MG63 (cell line): Measurements from ENCODE around the gene GABRA1. TPM values are rescaled to one million over a fixed set of nuclear protein-coding genes. Genes with fewer than 3 reads are reported as not detected.

Experiments used
- DNase-seq: peaks from one replicate; pipeline ENCODE4 v3.0.0-alpha.2; 2020
- H3K27me3 ChIP-seq: fragments of 250-450 bp; sonication (Bioruptor Pico); 2 replicates; pipeline ENCODE4 v1.5.1; 2020; ENCODE audit warnings: mild to moderate bottlenecking, moderate library complexity
- H3K36me3 ChIP-seq: fragments of 250-450 bp; sonication (Bioruptor Pico); 2 replicates; pipeline ENCODE4 v1.5.1; 2020; ENCODE audit warnings: mild to moderate bottlenecking, moderate library complexity
- H3K4me3 ChIP-seq: fragments of 250-450 bp; sonication (Bioruptor Pico); 2 replicates; pipeline ENCODE4 v1.5.1; 2020; ENCODE audit warnings: mild to moderate bottlenecking, moderate library complexity
- H3K9me3 ChIP-seq: fragments of 250-450 bp; sonication (Bioruptor Pico); 2 replicates; pipeline ENCODE4 v1.5.1; 2020; ENCODE audit warnings: mild to moderate bottlenecking, moderate library complexity
- total RNA-seq: library from RNA; depleted of rRNA; stranded (reverse); fragments of >200 nt; shearing (Covaris generic); gene quantifications from 2 replicates; pipeline ENCODE4 v1.2.3, GENCODE V29; 2014; ENCODE audit warnings: low replicate concordance; rRNA removed

The GABRA1 gene
- total RNA-seq = not detected in 2 replicates

DNA sequence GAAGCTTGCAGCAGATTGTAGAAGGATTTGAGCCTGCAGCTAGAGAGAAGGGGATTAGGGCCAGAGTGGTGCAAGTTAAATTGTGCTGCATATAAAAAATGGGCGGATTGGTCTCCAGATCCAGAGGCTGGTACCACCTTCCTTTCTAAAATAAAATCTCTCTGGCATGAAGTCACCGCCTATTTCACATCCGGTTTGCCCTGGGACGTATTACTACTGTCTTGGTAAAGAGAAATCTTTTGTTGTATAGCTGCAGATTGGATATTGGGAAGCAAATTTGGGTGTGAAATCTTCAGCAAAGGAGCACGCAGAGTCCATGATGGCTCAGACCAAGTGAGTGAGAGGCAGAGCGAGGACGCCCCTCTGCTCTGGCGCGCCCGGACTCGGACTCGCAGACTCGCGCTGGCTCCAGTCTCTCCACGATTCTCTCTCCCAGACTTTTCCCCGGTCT, at the start of gene GABRA1:
GABRA1 (plus strand) TSS at position 180 of the 451 bp plus-strand sequence. CDS start 2,691 bp downstream, outside the sequence.
- DNase-seq = peak; percentile 14
- no peaks in the 10 kb centered on the region for H3K9me3 ChIP-seq
- H3K36me3 ChIP-seq = no peaks in the 10 kb centered on the region
- no peak within 1 kb of the TSS for H3K4me3 ChIP-seq
- no peaks in the 10 kb centered on the region for H3K27me3 ChIP-seq

GRCh38 chr5:161799316-161799715, 48.6 kb upstream of the GABRA1 start:
- Histone ChIP-seq H3K9me3 (no peaks in the 10 kb centered on the region), H3K4me3 (no peak overlapping the region), H3K27me3 (peaks cover 4% of the 10 kb centered on the region; the same call in 1 of the 2 replicates), H3K36me3 (no peaks in the 10 kb centered on the region)
- DNase-seq = no peak

GRCh38 chr5:161804263-161804662, 43.7 kb upstream of the GABRA1 start:
- Histone ChIP-seq H3K4me3 (no peak overlapping the region), H3K9me3 (no peaks in the 10 kb centered on the region), H3K36me3 (no peaks in the 10 kb centered on the region), H3K27me3 (no peaks in the 10 kb centered on the region)
- DNase-seq = no peak

GRCh38 chr5:161846746-161847145, 1.2 kb upstream of the GABRA1 start:
- DNase-seq = no peak
- Histone ChIP-seq H3K36me3 (no peaks in the 10 kb centered on the region), H3K4me3 (no peak overlapping the region), H3K27me3 (no peaks in the 10 kb centered on the region), H3K9me3 (no peaks in the 10 kb centered on the region)

GRCh38 chr5:161847447-161847846, 473 bp upstream of the GABRA1 start:
- Histone ChIP-seq H3K4me3 (no peak overlapping the region), H3K27me3 (no peaks in the 10 kb centered on the region), H3K9me3 (no peaks in the 10 kb centered on the region), H3K36me3 (no peaks in the 10 kb centered on the region)
- no peak for DNase-seq

- no peak overlapping the region for H3K4me3 ChIP-seq
- DNase-seq = no peak
- H3K9me3 ChIP-seq = no peaks in the 10 kb centered on the region
- H3K27me3 ChIP-seq = no peaks in the 10 kb centered on the region
- no peaks in the 10 kb centered on the region for H3K36me3 ChIP-seq
Observed at GRCh38 chr5:161850491-161850890, 2.6 kb downstream of the GABRA1 start.

GRCh38 chr5:161851691-161852299, 3.9 kb downstream of the GABRA1 start:
- no peaks in the 10 kb centered on the region for H3K9me3 ChIP-seq
- H3K36me3 ChIP-seq = no peaks in the 10 kb centered on the region
- no peak for DNase-seq
- H3K27me3 ChIP-seq = no peaks in the 10 kb centered on the region
- H3K4me3 ChIP-seq = no peak overlapping the region

DNA sequence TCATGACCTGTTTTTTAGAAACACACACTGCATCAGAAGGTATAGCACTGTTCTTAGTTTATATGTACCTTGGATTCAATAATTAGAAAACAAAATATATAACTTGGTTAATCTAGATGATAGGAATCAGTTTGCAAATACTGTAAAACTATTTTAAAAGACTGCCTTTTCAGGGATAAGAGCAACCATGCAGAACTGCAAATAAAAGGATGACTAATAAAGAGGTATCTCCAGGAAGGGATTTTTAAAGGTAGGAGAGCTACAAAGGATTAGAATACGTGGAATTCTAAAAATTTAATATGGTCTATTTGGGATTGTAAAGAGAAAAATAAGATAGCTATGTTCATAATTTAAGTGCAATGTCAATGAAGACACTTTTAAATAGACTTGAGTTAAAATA, 9.4 kb downstream of the GABRA1 start:
- DNase-seq = no peak
- Histone ChIP-seq H3K36me3 (no peaks in the 10 kb centered on the region), H3K4me3 (no peak overlapping the region), H3K9me3 (no peaks in the 10 kb centered on the region), H3K27me3 (no peaks in the 10 kb centered on the region)

GRCh38 chr5:161863259-161863658, 15.3 kb downstream of the GABRA1 start:
- DNase-seq = no peak

DNA sequence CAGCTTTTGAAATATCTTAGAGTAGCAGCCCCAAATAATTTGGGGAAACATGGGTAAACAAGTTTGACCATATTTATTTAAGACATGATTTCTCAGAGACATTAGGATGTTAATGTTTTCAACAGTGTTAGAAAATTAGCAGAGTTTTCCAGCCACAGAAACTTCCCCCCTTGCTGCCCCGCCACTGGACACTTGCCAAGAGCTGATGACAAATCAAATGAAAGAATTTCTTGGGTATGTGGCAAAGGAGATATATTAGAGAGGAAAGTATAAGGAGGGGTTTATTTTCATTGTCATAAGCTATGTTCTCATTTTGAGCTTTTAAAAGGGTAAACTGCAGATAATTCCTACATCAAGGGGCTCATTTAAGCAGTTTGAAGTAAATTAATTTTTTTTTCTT, 15.9 kb downstream of the GABRA1 start:
- Histone ChIP-seq H3K27me3 (no peaks in the 10 kb centered on the region), H3K36me3 (no peaks in the 10 kb centered on the region), H3K4me3 (no peak overlapping the region), H3K9me3 (no peaks in the 10 kb centered on the region)
- no peak for DNase-seq

More at GRCh38 chr5:161863259-161863658, 15.3 kb downstream of the GABRA1 start:
- H3K36me3 ChIP-seq = no peaks in the 10 kb centered on the region
- no peak overlapping the region for H3K4me3 ChIP-seq
- no peaks in the 10 kb centered on the region for H3K27me3 ChIP-seq
- H3K9me3 ChIP-seq = no peaks in the 10 kb centered on the region

DNA sequence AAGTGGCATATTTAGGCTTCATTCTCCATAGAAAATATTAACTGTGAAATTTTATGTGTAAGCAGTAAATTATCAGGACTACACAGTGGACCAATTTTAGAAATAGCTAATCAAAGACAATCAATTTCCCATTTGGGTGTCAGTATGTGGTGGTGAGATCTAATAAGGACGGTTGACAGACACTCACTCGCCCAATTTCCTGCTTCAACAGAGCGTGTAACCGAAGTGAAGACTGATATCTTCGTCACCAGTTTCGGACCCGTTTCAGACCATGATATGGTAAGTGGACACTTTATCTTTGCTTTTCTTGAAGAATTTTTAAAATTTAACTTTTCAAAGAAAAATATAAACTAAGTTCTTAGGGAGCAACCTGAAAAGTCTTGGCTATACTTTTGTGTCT, 17.6 kb downstream of the GABRA1 start:
- Histone ChIP-seq H3K27me3 (no peaks in the 10 kb centered on the region), H3K4me3 (no peak overlapping the region), H3K36me3 (no peaks in the 10 kb centered on the region), H3K9me3 (no peaks in the 10 kb centered on the region)
- DNase-seq = no peak

DNA sequence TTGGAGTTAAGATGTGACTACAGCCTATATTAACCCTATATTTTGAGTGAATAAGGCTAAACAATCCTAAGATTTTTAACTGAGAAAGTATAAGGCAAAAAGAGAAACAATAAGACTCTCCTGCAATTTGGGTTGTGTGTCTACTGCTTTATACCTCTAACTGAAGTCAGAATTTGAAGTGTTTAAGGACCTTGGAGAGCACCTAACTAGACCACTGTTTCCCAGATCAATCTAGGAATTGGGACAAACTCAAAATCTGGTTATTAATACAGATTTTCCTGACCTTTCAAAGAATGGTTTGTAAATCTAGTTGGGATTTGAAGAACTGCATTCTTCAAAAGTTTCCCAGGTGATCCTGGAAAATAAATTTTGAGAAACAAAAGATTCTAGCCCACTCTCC, 42.1 kb downstream of the GABRA1 start:
- no peak overlapping the region for H3K4me3 ChIP-seq
- no peaks in the 10 kb centered on the region; the same call in 1 of the 2 replicates for H3K27me3 ChIP-seq
- no peaks in the 10 kb centered on the region for H3K36me3 ChIP-seq
- DNase-seq = no peak
- H3K9me3 ChIP-seq = no peaks in the 10 kb centered on the region

- no peaks in the 10 kb centered on the region for H3K36me3 ChIP-seq
- H3K4me3 ChIP-seq = no peak overlapping the region
- H3K9me3 ChIP-seq = no peaks in the 10 kb centered on the region
- no peaks in the 10 kb centered on the region; the same call in 1 of the 2 replicates for H3K27me3 ChIP-seq
- no peak for DNase-seq
Observed at GRCh38 chr5:161895514-161895913, 47.6 kb downstream of the GABRA1 start.

DNA sequence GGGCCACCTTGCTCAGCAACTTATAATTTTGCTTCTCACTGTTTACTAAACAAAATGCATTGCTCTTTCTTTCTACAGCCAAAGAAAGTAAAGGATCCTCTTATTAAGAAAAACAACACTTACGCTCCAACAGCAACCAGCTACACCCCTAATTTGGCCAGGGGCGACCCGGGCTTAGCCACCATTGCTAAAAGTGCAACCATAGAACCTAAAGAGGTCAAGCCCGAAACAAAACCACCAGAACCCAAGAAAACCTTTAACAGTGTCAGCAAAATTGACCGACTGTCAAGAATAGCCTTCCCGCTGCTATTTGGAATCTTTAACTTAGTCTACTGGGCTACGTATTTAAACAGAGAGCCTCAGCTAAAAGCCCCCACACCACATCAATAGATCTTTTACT, 49.1 kb downstream of the GABRA1 start:
- Histone ChIP-seq H3K36me3 (no peaks in the 10 kb centered on the region), H3K9me3 (no peaks in the 10 kb centered on the region), H3K4me3 (no peak overlapping the region), H3K27me3 (no peaks in the 10 kb centered on the region; the same call in 1 of the 2 replicates)
- DNase-seq = no peak

DNA sequence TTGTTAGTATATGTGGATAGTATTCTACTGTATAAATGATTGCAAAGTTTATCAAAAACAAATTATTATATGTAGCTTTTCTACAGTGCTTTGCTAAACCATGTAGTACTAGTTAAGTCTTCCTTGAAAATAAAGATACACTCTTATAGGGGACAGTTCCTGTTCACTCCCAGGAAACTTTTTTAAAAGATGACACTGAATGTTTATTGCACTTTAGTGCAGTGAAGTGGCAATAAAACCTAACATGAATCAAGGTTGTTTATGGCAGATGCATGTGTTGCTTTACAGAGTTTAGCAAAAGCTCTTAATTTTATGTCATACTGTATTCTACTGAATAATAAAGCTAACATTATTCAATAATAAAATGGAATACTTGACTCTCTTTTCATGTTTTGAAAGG, 51.7 kb downstream of the GABRA1 start:
- no peak overlapping the region for H3K4me3 ChIP-seq
- DNase-seq = no peak
- H3K27me3 ChIP-seq = no peaks in the 10 kb centered on the region
- H3K9me3 ChIP-seq = no peaks in the 10 kb centered on the region
- no peaks in the 10 kb centered on the region for H3K36me3 ChIP-seq

DNA sequence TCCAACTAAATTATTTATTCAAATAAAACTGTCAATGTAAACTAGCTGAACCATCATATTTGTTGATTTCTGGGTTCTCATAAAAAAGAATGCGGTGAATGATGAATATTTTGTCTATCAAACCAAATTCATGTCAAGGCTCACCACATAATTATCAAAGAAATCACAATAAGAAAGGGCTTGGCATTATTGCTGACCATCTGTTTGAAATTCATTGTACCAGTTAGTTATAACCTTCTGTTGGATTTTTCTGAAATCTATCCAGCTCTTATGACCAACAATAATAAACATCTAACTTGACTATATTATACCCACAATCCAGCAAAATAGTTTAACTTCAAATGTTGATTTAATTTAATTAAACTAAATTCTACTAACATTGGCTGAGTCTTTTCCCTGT, 53.1 kb downstream of the GABRA1 start:
- DNase-seq = no peak
- Histone ChIP-seq H3K4me3 (no peak overlapping the region), H3K9me3 (no peaks in the 10 kb centered on the region), H3K27me3 (no peaks in the 10 kb centered on the region), H3K36me3 (no peaks in the 10 kb centered on the region)

- no peaks in the 10 kb centered on the region for H3K27me3 ChIP-seq
- no peaks in the 10 kb centered on the region for H3K36me3 ChIP-seq
- no peak overlapping the region for H3K4me3 ChIP-seq
- H3K9me3 ChIP-seq = no peaks in the 10 kb centered on the region
- no peak for DNase-seq
Observed at GRCh38 chr5:161921781-161922180, 73.9 kb downstream of the GABRA1 start.

- H3K9me3 ChIP-seq = no peaks in the 10 kb centered on the region
- no peak overlapping the region for H3K4me3 ChIP-seq
- no peak for DNase-seq
- no peaks in the 10 kb centered on the region for H3K36me3 ChIP-seq
- H3K27me3 ChIP-seq = no peaks in the 10 kb centered on the region
Observed at GRCh38 chr5:161924270-161924669, 76.3 kb downstream of the GABRA1 start.
